ENCODE results near the gene API5. TPM values are rescaled to one million over a fixed set of nuclear protein-coding genes. Genes with fewer than 3 reads are reported as not detected.

API5 gene
- total RNA-seq, 1 donor from 2014 or later = 101 TPM

Other genes starting within 250 kb of the API5 start
- 24.5 and 32.6 TPM in 2 replicates for gene TTC17, start 46.9 kb downstream of the API5 start, total RNA-seq

Data from epithelial cell of proximal tubule (primary cell).